ENCODE results near the gene AMOT. TPM values are rescaled to one million over a fixed set of nuclear protein-coding genes. Genes with fewer than 3 reads are reported as not detected.

AMOT gene
- total RNA-seq, 1 donor, result 15.1 TPM

- no peak for DNase-seq (ENCODE audit: low read depth)
- TF ChIP-seq CTCF (IDR thresholded peaks at IDR 0.05; ENCODE audit: insufficient read depth, low read depth, low read length), result no peak
Observed at GRCh38 chrX:112808007-112808406, 32.6 kb downstream of the AMOT start.

GRCh38 chrX:112803060-112803459 lies 37.6 kb downstream of the AMOT start:
- no peak for DNase-seq (ENCODE audit: low read depth)
- TF ChIP-seq CTCF (IDR thresholded peaks at IDR 0.05; ENCODE audit: insufficient read depth, low read depth, low read length), result no peak
- no peak overlapping the region for H3K4me3 ChIP-seq (ENCODE audit: low read depth, low read length)

More at GRCh38 chrX:112808007-112808406, 32.6 kb downstream of the AMOT start:
- no peak overlapping the region for H3K4me3 ChIP-seq (ENCODE audit: low read depth, low read length)

- H3K4me3 ChIP-seq (ENCODE audit: low read depth, low read length), result no peak overlapping the region
- no peak for TF ChIP-seq CTCF (IDR thresholded peaks at IDR 0.05; ENCODE audit: insufficient read depth, low read depth, low read length)
- DNase-seq (ENCODE audit: low read depth), result no peak
Observed at GRCh38 chrX:112802541-112802940, 38.1 kb downstream of the AMOT start.

- no peak overlapping the region for H3K4me3 ChIP-seq (ENCODE audit: low read depth, low read length)
- DNase-seq (ENCODE audit: low read depth), result no peak
- TF ChIP-seq CTCF (IDR thresholded peaks at IDR 0.05; ENCODE audit: insufficient read depth, low read depth, low read length), result no peak
Observed at GRCh38 chrX:112800971-112801775, 39.5 kb downstream of the AMOT start.

- H3K4me3 ChIP-seq (ENCODE audit: low read depth, low read length), result no peak overlapping the region
- DNase-seq (ENCODE audit: low read depth), result no peak
- TF ChIP-seq CTCF (IDR thresholded peaks at IDR 0.05; ENCODE audit: insufficient read depth, low read depth, low read length), result no peak
Observed at GRCh38 chrX:112799425-112799824, 41.2 kb downstream of the AMOT start.

GRCh38 chrX:112798736-112799135 lies 41.9 kb downstream of the AMOT start:
- TF ChIP-seq CTCF (IDR thresholded peaks at IDR 0.05; ENCODE audit: insufficient read depth, low read depth, low read length), result no peak
- DNase-seq (ENCODE audit: low read depth), result no peak
- H3K4me3 ChIP-seq (ENCODE audit: low read depth, low read length), result no peak overlapping the region

- TF ChIP-seq CTCF (IDR thresholded peaks at IDR 0.05; ENCODE audit: insufficient read depth, low read depth, low read length), result no peak
- no peak for DNase-seq (ENCODE audit: low read depth)
- no peak overlapping the region for H3K4me3 ChIP-seq (ENCODE audit: low read depth, low read length)
Observed at GRCh38 chrX:112789931-112790330, 50.7 kb downstream of the AMOT start.

Data from fibroblast of villous mesenchyme (primary cell).